Osteoblast (primary cell): ENCODE data around the gene DUSP15. TPM values are rescaled to one million over a fixed set of nuclear protein-coding genes. Genes with fewer than 3 reads are reported as not detected.

Source experiments
- DNase-seq: peaks from one replicate; pipeline ENCODE4 v3.0.0; 2011; ENCODE audit warnings: low spot score, mixed read lengths; ENCODE audit not compliant: insufficient read length; ENCODE audit errors: missing footprints
- H2AFZ ChIP-seq: 2 replicates; pipeline ENCODE4 v1.6.0; 2011; ENCODE audit warnings: mild to moderate bottlenecking, low read length
- H3K27ac ChIP-seq: 2 replicates; pipeline ENCODE4 v1.5.1; 2011; ENCODE audit warnings: mild to moderate bottlenecking, low read depth, low read length, moderate library complexity
- H3K27me3 ChIP-seq: 2 replicates; pipeline ENCODE4 v1.6.0; 2012; ENCODE audit warnings: mild to moderate bottlenecking, control low read depth, inconsistent platforms, low read length, moderate library complexity; ENCODE audit not compliant: insufficient read depth
- H3K36me3 ChIP-seq: 2 replicates; pipeline ENCODE4 v1.5.1; 2011; ENCODE audit warnings: mild to moderate bottlenecking, low read length, control low read depth, moderate library complexity; ENCODE audit not compliant: insufficient read depth
- H3K4me1 ChIP-seq: 2 replicates; pipeline ENCODE4 v1.5.1; 2011; ENCODE audit warnings: mild to moderate bottlenecking, low read length, control low read depth, moderate library complexity; ENCODE audit not compliant: insufficient read depth
- H3K4me2 ChIP-seq: 2 replicates; pipeline ENCODE4 v1.6.0; 2011; ENCODE audit warnings: mild to moderate bottlenecking, low read length; ENCODE audit not compliant: insufficient read depth
- H3K4me3 ChIP-seq: fragments of 200-600 bp; sonication (generic); 3 replicates; pipeline ENCODE4 v1.5.1; 2012; ENCODE audit warnings: mild to moderate bottlenecking, low read length, inconsistent platforms; ENCODE audit not compliant: insufficient read depth
- H3K79me2 ChIP-seq: 2 replicates; pipeline ENCODE4 v1.6.0; 2012; ENCODE audit warnings: mild to moderate bottlenecking, low read length, control low read depth, inconsistent platforms; ENCODE audit not compliant: insufficient read depth
- H3K9me3 ChIP-seq: 2 replicates; pipeline ENCODE4 v1.5.1; 2011; ENCODE audit warnings: low read depth, low read length, control low read depth
- H4K20me1 ChIP-seq: 2 replicates; pipeline ENCODE4 v1.6.0; 2012; ENCODE audit warnings: mild to moderate bottlenecking, low read length, control low read depth; ENCODE audit not compliant: insufficient read depth
- total RNA-seq: library from RNA; depleted of rRNA; stranded (reverse); fragments of >200 nt; gene quantifications from 2 replicates; pipeline ENCODE4 v1.2.3, GENCODE V29; 2012
- TF ChIP-seq, protein P1 (sequence below): IDR thresholded peaks from 2 replicates; pipeline ENCODE4 v1.5.1; 2011; ENCODE audit warnings: mild to moderate bottlenecking, low read depth, low read length, moderate library complexity; ENCODE audit errors: extremely low read depth

The DUSP15 gene
- total RNA-seq, 1 donor, result 1.4 TPM

DNA sequence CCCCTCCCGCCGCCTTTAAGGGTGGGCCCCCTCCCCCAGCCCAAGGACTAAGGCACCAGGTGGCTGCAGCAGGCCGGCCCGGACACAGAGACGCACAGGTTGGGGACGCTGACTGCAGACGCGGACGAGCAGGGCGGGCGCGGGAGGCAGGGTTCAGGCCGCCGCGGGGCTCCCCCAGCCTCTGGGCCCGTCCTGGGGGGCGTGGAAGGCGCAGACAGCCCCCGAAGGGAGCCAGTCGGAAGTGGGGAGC, 9.3 kb downstream of the DUSP15 start:
- H3K36me3 ChIP-seq, result no peaks in the 10 kb centered on the region
- H3K4me2 ChIP-seq, result peak overlapping the region; percentile 72
- TF ChIP-seq, protein P1, sequence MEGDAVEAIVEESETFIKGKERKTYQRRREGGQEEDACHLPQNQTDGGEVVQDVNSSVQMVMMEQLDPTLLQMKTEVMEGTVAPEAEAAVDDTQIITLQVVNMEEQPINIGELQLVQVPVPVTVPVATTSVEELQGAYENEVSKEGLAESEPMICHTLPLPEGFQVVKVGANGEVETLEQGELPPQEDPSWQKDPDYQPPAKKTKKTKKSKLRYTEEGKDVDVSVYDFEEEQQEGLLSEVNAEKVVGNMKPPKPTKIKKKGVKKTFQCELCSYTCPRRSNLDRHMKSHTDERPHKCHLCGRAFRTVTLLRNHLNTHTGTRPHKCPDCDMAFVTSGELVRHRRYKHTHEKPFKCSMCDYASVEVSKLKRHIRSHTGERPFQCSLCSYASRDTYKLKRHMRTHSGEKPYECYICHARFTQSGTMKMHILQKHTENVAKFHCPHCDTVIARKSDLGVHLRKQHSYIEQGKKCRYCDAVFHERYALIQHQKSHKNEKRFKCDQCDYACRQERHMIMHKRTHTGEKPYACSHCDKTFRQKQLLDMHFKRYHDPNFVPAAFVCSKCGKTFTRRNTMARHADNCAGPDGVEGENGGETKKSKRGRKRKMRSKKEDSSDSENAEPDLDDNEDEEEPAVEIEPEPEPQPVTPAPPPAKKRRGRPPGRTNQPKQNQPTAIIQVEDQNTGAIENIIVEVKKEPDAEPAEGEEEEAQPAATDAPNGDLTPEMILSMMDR, result no peak
- peak overlapping the region; percentile 59 for H2AFZ ChIP-seq
- H3K27me3 ChIP-seq, result peaks cover 60% of the 10 kb centered on the region
- H3K4me1 ChIP-seq, result no peaks in the 10 kb centered on the region
- no peaks in the 10 kb centered on the region for H4K20me1 ChIP-seq
- no peak for DNase-seq
- no peak overlapping the region for H3K27ac ChIP-seq
- no peaks in the 10 kb centered on the region for H3K9me3 ChIP-seq
- H3K79me2 ChIP-seq, result no peaks in the 10 kb centered on the region
- peak overlapping the region; percentile 62 for H3K4me3 ChIP-seq

DNA sequence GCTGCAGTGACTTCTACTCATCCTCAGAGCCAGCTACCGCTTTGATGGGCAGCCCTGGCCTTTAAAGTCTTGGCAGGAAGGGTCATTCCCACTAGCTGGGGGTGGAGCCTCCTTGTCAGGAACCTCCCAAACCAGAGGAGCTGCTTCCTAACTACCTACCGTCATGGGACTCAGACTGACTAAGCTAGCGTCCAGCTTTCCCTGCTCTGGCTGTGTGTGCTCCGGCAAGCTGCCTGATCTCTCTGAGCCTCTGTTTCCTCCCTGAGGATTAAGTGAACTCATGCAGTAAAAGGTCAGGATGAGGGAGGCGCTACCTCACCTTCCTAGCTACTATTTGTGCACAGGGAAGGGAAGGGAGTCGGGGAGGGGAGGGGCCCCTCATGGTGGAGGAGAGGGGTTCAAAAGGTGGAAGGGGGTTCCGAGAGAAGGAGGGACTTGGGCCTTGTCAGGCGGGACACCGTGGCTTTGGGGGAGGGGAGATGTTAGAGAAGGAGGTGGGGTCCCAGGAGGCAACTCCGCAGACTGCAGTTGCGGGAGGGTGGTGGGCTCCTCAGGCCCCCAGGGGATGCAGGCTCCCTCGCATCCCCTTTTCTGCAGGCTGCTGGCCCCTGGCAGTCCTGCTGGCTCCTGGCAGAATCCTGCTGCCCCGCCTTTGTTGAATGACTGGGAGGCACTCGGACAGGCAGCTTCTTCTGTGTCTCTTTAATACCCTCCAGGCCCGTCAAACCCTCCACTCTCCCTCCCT, 9.8 kb downstream of the DUSP15 start:
- H3K36me3 ChIP-seq, result no peaks in the 10 kb centered on the region
- peak overlapping the region; percentile 62 for H3K4me3 ChIP-seq
- no peaks in the 10 kb centered on the region for H3K4me1 ChIP-seq
- TF ChIP-seq, protein P1, result no peak
- H2AFZ ChIP-seq, result no peak overlapping the region
- peak; percentile 95 for DNase-seq
- no peaks in the 10 kb centered on the region for H3K9me3 ChIP-seq
- peak overlapping the region; percentile 72 for H3K4me2 ChIP-seq
- no peaks in the 10 kb centered on the region for H3K79me2 ChIP-seq
- no peak overlapping the region for H3K27ac ChIP-seq
- H4K20me1 ChIP-seq, result no peaks in the 10 kb centered on the region
- H3K27me3 ChIP-seq, result peaks cover 60% of the 10 kb centered on the region

DNA sequence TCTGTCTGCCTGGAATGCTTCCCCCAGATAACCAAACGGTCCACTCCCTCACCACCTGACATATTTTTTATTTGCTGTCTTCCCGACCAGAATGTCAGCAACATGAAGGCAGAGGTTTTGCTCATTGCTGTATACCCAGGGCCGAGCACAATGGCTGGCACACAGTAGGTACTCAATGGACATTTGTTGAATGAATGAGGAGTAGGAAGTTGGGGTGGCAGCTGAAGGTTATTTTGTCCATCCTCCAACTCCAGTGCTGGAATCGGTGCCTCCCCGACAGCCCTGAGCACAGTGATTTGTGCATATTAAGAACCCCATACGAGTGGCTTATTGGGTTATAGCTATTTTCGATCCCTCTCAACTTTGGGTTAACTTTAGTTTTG, 10.3 kb downstream of the DUSP15 start:
- Histone ChIP-seq H4K20me1 (no peaks in the 10 kb centered on the region), H3K4me1 (no peaks in the 10 kb centered on the region), H3K79me2 (no peaks in the 10 kb centered on the region), H3K4me2 (no peak overlapping the region), H3K4me3 (no peak overlapping the region), H3K9me3 (no peaks in the 10 kb centered on the region), H3K27me3 (peaks cover 63% of the 10 kb centered on the region), H3K27ac (no peak overlapping the region), H3K36me3 (no peaks in the 10 kb centered on the region), H2AFZ (no peak overlapping the region)
- DNase-seq, result peak; percentile 43
- TF ChIP-seq, protein P1, result no peak

DNA sequence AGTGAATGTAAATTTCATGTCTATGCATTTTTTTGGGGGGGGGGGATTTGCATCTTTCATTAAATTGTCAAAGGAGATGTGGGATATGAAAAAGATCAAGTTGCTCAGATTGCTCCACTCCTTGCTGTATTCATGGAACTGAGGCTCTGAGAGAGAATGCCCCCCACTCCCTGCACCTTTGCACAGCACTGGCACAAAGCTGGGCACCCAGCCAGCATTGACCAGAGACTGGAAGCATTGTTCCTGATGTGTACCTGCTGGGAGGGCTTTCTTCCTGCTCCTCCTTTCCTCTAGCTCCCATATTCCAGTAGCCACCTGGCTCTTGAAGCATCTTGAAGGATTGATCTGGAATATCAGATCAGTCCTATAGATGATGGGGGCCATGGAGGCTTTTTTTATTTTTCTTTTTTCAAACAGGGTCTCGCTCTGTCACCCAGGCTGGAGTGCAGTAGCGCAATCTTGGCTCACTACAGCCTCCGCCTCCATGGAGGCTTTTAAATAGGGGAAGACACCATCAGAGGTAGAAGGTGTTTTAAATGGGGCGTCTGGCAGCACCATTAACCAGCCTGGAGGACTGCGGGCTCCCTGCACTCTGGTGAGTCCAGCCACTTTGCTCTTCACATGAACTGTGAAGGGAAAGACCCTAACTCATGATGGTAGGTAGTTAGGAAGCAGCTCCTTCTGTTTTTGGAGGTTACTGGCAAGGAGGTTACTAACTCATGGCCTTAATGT, 10.9 kb downstream of the DUSP15 start:
- Histone ChIP-seq H3K9me3 (no peaks in the 10 kb centered on the region), H3K4me3 (no peak overlapping the region), H4K20me1 (no peaks in the 10 kb centered on the region), H3K27ac (no peak overlapping the region), H3K4me2 (no peak overlapping the region), H2AFZ (no peak overlapping the region), H3K79me2 (no peaks in the 10 kb centered on the region), H3K27me3 (peaks cover 66% of the 10 kb centered on the region), H3K36me3 (no peaks in the 10 kb centered on the region), H3K4me1 (no peaks in the 10 kb centered on the region)
- DNase-seq, result peak; percentile 10
- TF ChIP-seq, protein P1, result no peak
